ENCODE measurements around the gene CACNA1A.
"Not testable (repeated sequence)": the region's sequence is repeated elsewhere in the genome, so short reads cannot be mapped to it uniquely, and the experiment has no call there.

CACNA1A gene

DNA sequence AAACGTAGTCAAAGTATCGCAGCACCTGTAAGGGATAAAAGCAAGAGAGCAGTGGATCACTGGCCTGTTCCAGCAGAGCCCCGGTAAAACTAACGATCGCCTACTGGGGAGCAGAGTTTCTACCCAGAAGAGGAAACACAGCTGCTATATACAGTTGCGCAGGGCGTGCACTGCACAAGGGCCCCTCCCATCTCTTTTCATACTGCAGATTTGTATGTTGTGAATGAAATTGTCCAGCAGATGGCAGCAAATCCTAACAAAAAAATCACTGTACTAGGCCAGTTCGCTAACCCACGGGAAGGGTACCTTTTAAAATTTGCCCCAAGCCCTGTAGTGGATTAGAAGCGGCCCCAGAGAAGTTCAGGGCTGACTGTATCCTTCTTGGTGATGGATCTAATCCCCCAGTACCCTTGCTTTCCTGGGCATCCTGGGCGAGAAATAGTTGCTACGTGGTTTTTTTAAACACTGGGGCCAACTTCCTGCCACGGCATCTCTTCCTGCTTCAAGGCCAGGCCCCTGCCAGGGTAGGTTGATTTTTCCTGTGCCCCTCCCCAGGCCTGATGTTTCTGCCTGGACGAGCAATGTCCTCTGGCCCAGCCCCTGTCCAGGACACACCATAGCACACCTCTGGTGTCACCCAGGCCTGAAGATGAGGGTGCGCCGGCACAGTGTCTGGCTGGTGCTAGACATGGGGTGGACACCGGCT lies 229.0 kb downstream of the CACNA1A start:
- DNase-seq (ENCODE audit: low read depth) = peak; percentile 52

DNA sequence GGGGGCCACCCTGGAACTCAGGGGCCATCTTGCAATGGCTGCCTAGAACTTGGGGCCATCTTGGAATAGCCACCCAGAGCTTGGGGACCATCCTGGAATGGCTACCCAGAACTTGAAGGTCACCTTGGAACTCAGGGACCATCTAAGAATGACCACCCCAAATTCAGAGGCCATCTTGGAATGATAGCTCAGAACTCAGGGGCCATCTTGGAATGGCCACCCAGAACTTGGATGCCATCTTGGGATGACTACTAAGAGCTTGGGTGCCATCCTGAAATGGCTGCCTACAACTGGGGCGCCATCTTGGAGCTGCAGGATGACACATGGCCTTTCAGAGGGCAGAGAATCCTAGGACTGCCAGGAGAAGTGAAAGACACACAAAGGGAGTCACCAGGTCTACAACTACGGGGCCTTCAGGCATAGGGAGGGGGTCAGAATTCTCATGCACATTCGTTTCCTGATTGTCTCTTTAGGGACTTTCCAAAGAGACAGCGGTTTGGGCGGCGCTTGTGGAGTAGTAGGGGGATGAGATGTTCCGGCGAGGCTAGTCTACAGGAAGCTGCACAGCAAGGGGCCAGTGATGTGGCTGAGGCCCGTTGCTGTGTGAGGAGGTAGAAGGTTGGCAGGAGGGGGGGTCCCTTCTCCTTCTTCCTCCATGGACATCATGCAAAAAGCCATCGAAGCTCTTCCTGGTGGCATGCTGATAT lies 231.1 kb downstream of the CACNA1A start:
- no peak for DNase-seq (ENCODE audit: low read depth)

DNA sequence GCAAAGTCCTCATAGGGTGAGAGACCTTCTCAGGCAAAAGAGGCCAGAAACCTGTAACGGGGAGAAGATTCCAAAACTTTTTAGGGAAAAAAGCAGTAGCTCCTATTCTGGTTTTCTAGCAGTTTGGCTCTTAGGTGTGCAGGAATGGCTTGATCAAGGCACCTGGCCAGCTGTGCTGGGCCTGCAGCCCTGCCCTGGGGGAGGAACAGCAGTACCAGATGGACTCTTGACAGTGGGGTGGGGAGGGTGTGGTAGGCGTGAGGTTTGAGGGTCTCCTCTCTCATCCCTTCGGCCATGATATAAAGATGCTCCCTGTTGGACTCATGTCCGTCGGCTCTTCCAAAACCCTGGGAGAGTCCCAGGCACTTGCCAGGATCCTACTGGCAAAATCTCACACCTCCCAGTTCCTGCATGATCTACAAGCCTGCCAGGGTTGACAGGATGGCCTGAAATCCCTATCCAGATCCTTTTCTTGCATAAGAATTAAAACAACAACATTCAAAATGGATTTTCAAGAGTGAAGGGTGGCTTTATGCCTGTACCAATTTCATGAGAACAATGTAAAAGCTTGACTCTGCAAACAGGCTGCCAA lies 235.7 kb downstream of the CACNA1A start:
- DNase-seq (ENCODE audit: low read depth) = no peak

DNA sequence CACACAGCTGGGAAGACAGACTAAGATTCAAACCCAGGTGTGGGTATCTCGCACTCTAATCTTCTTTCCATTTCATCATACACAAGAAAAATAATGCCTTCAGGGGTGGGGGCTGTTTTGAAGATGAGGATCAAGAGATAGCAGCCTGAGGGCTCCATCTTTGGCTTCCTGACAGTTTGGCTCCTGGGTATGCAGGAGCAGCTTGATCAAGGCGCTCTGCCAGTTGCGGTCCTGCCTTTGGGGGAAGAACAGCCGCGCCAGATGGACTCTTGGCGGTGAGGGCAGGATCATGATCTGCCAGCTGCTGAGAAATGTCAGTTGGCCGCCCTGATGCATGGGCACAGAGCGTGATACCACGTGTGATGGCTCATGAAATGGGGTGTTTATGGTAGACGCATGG lies 236.9 kb downstream of the CACNA1A start:
- no peak for DNase-seq (ENCODE audit: low read depth)

DNA sequence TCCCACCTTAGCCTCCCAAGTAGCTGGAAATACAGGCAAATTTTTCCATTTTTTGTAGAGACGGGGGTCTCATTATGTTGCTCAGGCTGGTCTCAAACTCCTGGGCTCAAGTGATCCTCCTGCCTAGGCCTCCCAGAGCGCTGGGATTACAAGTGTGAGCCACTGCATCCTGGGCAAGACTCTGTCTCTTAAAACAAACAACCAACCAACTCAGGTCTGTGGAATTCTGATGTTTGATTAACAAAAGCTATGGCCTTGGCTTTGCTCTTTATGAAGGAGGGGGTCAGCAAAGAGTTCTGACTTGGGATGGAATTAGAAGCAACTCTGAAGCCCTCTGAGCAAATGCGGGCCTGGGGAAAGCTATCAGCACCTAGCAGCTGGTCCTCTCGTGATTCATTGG lies 238.4 kb downstream of the CACNA1A start:
- no peak for DNase-seq (ENCODE audit: low read depth)

DNA sequence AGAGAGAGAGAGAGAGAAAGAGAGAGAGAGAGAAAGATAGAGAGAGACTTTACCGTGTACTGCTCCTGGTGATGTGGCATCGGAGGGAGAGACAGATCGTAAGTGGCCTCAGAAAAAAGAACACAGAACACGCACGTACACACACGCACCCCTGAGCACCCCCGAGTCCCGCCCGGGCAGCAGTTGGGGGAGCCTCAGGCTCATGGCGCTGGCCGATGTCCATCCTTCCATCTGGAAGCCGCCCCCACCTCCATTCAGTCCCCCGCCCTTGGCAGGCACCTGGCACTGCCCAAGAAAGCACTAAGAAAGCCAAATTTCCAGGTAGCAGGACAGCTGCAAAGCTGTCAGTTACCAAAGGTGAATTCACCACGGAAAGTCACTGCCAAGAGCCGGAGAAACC lies 239.1 kb downstream of the CACNA1A start:
- no peak for DNase-seq (ENCODE audit: low read depth)

DNA sequence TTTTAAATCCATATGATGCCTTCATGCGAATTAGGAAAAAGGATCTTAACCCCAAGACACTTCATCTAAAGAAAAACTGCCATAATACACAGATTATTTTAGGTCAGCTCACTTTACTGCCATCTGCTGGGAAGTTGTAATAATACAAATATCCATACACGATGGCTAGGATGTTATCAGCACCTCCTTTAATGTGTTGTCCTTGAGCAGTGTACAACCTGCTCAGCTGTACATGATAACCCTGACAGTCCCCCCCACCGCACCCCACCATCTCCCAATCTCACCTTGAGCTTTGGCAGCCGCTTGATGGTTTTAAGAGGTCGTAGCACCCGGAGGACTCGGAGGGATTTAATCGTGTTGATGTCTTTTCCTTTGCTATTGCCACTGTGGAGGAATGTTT lies 243.8 kb downstream of the CACNA1A start:
- DNase-seq (ENCODE audit: low read depth) = no peak

DNA sequence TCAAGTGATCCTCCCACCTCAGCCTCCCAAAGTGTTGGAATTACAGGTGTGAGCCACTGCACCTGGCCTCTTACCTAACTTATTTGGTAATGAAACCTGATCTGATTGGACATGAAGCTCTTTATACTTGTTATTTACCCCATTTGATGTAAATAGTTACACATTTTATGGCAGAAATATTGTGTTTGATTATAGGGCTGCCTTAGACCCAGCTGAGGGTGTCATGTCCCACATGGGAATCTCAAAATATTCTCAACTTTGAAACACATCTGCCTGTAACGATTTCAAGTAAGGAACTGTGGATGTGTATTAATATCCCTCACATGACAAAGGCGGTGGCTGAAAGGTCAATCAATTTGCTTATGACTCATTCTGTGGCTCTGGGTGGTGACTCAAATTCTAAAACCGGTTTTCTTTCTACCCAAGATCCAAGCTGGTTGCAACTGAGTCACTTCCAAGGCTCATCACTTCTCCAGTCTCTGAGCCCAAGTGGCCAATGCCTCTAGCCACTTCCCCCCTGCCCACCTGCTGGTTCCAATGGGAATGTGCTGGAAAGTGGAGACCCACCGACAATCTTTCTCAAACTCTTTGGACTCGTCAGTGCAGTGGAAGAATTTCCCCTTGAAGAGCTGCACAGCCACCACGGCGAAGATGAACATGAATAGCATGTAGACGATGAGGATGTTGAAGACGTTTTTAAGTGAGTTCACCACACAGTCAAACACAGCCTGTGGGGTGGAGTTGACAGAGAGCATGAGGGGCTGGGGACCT lies 245.2 kb downstream of the CACNA1A start:
- no peak for DNase-seq (ENCODE audit: low read depth)

DNA sequence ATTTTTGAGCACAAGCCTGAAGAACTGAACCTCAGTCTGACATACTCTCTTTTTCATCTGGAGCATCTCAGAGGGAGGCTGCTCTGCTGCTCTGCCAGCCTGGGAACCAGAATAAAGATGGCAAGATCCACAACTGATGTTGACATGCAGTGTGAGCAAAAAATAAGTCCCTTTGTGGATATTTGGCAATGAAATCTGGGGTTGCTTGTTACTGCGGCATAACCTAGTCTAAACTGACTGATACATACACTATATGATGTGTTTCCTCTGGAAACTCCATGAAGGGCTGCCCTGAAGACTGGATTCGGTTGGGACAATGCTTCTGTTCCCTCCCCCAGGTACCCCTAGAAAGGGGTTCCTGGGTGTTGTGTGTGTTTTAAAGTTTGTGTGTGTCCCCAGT lies 249.4 kb downstream of the CACNA1A start:
- no peak for DNase-seq (ENCODE audit: low read depth)

DNA sequence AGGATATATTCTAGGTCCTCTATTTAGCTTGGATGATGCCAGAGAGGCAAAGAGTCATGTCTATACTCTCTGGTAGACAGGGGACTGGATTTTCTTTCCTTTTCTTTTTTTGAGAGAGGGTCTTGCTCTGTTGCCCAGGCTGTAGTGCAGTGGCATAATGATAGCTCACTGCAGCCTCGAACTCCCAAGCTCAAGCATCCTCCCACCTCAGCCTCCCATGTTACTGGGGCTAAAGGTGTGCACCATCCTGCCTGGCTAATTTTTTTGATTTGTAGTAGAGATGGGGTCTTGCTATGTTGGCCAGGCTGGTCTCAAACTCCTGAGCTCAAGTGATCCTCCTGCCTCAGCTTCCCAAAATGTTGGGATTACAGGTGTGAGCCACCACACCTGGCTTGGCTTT lies 249.9 kb downstream of the CACNA1A start:
- DNase-seq (ENCODE audit: low read depth) = not testable (repeated sequence)

DNA sequence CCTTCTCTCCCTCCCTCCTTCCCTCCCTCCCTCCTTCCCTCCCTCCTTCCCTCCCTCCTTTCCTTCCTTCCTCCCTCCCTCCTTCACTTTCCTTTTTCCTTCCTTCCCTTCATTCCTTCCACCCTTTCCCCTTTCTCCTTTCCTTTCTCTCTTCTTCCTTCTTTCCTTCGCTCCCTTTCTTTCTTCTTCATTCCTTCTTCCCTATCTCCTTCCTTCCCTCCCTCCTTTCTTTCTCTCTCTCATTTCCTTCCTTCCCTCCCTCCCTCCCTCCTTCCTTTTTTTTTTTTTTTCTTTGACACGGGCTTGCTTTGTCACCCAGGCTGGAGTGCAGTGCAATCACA lies 250.6 kb downstream of the CACNA1A start:
- DNase-seq (ENCODE audit: low read depth) = no peak

DNA sequence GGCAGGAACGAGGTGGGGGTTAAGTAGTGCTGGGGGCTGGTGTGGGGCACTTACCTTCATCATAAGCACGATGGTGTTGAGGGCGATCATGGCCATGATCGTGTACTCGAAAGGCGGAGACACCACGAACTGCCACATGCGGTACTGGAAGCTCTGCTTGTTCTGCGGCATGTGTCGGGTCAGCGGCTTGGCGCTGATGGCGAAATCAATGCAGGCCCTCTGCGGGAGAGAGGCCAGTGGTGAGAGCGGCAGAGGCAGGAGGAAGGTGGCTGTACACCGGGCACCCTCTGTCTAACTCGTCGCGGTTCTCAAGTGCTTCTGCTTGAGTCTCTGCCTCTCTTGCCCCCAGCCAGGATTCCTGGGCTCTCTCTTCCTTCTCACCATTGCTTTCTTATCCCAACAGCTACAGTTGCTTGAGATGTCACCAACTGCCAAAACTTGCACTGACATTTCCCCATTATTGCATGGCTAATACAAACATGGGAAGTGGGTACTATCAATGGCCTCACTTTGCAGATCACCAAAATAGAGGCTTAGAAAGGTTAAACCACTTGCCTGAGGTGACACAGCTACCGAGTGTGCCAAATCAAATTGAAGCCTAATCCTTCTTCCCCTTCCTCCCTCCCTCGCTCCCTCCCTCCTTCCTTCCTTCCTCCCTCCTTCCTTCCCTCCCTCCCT lies 251.1 kb downstream of the CACNA1A start:
- DNase-seq (ENCODE audit: low read depth) = no peak

DNA sequence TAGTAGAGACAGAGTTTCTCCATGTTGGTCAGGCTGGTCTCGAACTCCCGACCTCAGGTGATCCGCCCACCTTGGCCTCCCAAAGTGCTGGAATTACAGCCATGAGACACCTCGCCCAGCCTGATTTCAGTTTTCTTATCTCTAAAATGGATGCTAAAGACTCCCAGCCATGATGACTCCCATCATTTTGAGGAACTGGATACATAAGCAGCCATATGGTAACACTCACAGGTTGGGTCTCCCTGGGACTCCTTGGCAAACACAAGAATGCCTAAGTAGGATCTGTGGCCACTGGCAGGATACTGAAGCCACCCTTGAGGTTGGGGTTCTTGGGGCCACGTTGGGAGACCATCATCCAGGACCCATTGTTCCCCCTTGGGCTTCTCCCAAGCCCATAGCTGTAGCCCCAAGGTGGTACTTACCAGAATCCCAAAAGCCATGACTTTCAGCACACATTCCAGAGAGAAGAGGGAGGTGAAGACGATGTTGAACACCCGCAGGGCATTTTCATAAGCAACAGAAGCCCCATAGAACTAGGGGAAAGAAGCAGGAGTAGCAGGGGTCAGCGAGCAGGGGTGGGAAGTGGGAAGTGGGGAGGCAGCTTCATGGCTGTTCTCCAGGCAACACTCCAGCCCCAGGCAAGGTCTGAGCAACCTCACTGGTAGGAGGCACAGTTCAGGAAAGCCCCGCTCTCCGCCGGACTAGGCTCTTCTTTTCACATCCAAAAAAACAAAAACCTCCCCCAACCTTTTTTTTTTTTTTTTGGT lies 253.5 kb downstream of the CACNA1A start:
- DNase-seq (ENCODE audit: low read depth) = no peak

DNA sequence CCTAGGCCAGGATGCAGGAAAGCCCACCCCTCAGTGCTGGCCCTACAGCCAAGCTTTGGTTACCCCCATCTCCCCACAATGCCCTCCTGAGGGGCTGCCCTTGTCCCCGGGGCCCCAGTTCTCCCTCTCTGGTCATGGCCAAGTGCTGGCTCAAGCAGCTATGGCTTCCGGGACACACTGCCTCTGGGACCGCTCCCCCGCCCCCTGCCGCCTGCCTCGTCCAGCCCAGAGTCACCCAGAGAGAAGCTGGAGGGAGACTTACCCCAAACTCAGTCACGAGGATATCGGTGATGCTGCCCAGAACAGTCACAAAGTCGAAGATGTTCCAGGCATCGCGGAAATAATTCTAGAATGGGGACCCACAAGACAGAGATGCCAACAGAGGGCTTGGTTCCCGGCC lies 261.4 kb downstream of the CACNA1A start:
- DNase-seq (ENCODE audit: low read depth) = no peak

DNA sequence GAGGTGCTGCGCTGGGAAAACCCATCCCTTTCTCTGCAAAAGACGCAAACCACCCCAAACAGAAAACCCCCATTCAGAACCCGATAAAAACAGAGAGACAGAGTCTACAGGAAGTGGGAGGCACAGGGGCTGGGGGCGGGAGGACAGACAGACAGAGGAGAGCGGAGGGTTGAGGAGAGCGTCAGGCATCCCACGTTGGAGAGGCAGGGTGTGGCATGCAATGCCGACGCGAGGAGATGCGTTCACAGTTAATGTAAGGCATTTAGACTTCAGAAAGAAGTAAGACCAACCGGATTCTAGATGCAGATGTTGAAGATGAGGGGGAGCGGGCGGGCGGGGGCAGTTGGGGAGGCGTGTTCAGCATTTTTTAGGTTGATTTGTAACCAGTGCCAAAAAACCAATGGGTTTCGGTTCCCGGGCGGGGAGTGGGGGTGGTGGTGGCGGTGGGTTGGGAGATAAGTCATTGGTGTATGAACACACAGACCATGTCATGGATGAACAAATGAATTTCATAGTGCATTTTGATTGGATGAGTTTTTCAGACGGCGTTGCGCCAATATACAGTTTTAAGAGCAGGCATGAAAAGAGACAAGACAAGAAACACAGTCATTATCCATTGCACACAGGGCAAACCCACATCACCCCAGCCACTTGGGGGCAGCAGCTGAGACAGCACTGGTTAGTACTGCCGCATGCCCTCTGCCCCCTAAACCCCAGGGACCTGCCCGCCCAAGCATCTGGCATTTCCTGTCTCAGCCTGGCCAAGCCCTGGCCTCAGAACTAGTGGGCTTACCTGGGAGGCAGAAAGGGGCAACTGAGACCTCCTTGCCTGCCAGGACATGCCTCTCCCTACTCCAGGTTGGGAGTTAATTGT lies 264.8 kb downstream of the CACNA1A start:
- no peak for DNase-seq (ENCODE audit: low read depth)

DNA sequence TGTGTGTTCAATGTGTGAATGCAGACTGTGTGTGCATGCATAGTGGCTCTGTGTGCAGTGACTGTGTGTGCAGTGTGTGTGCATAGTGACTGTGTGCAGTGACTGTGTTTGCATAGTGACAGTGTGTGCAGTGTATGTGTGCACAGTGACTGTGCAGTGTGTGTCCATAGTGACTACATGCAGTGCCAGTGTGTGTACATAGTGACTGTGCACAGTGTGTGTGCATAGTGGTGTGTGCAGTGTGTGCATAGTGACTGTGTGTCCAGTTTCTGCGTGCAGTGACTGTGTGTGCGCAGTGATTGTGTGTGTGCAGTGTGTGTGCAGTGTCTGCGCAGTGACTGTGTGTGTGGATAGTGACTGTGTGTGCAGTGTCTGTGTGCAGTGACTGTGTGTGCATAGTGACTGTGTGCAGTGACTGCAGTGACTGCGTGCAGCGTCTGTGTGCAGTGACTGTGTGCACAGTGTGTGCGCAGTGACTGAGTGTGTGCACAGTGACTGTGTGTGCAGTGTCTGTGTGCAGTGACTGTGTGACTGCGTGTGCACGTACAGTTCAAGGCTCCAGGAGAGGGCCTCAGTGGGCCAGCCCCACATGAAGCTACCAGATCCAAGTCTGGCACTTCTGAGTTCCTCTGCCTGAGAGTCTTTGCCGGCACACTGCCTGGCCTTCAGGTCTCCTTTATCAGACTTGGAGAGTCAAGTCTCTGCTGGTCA lies 265.8 kb downstream of the CACNA1A start:
- no peak for DNase-seq (ENCODE audit: low read depth)

DNA sequence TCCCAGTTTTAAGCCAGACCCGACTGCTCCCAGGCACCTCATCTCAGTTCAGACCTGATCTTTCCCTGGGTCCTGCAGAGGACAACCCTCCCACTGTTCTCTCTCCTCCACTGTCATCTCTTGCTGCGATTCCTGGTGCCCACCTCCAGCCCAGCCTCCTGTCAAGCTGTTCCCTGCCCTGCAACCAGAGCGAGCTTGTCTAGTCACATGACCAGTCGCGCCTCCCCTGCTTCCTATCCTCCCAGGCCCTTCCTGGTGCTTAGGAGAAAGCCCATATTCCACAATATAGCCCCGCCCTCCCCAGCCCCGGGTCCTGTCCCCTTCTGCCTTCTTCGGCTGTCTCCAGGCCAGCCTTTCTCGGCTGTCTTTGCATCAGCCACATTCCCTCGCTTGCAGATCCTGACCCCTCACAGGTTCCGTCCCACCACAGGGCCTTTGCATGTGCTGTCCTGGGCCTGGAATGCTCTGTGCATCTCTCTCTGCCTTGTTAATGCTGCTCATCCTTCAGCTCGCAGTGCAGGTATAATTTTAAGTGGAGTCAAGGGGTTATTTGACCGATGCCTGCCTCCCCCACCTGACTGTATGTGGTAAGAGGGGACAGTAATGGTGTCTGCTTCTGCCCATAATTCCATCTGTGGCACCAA lies 267.3 kb downstream of the CACNA1A start:
- no peak for DNase-seq (ENCODE audit: low read depth)

DNA sequence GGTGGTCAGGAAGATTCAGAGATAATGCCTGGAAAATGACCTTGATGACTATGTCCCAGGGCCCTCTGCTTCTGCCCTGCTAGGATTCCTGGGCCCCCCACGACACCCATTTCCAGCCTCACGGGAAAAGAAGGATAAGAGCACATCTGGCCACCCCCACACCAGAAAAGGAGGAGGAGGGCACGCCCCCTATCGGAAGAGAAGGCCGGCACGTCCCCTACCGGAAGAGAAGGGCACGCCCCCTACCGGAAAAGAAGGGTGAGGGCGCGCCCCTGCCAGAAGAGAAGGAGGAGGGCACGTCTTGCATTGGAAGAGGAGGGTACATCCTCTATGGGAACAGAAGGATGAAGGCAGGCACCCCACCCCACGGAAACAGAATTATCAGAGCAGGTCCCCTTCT lies 271.8 kb downstream of the CACNA1A start:
- DNase-seq (ENCODE audit: low read depth) = peak; percentile 10

DNA sequence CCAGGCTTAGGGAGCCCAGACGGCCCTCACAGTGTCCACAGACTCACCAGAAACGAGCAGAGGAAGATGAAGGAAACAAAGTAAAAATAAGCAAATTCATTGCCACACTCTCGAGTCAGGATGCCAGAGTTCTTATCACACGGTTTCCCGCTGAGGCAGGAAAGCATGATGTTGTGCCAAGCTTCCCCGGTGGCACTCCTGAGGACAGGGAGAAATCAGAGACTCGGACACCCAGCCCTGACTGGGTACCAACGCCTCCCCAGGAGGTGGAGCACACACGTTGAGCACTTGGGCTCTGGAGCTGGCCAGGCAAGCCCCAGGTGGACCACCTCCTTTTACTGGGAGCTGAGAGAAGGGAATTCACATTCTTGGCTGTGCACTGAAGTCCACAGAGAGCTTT lies 274.6 kb downstream of the CACNA1A start:
- DNase-seq (ENCODE audit: low read depth) = no peak
